KG1 (cell line): Measurements from ENCODE around the gene GALNT1.

Experiments used
- DNase-seq: peaks from one replicate; lab custom pipeline; 2025; lab: John Stamatoyannopoulos, UW

GALNT1 gene

GRCh38 chr18:35673682-35674081 is 92.1 kb downstream of the GALNT1 start:
- no peak for DNase-seq

GRCh38 chr18:35680139-35680551 is 98.6 kb downstream of the GALNT1 start:
- no peak for DNase-seq

GRCh38 chr18:35682281-35682867 is 100.8 kb downstream of the GALNT1 start:
- no peak for DNase-seq

- no peak for DNase-seq
Observed at GRCh38 chr18:35683021-35683420, 101.5 kb downstream of the GALNT1 start.

GRCh38 chr18:35688757-35689156 is 107.2 kb downstream of the GALNT1 start:
- no peak for DNase-seq

GRCh38 chr18:35689728-35690127 is 108.2 kb downstream of the GALNT1 start:
- DNase-seq, result no peak

GRCh38 chr18:35691625-35692024 is 110.1 kb downstream of the GALNT1 start:
- no peak for DNase-seq

- no peak for DNase-seq
Observed at GRCh38 chr18:35692866-35693265, 111.3 kb downstream of the GALNT1 start.

- no peak for DNase-seq
Observed at GRCh38 chr18:35693829-35694228, 112.3 kb downstream of the GALNT1 start.

- no peak for DNase-seq
Observed at GRCh38 chr18:35694808-35695207, 113.3 kb downstream of the GALNT1 start.

GRCh38 chr18:35695384-35695783 is 113.8 kb downstream of the GALNT1 start:
- DNase-seq, result no peak

- no peak for DNase-seq
Observed at GRCh38 chr18:35695803-35696202, 114.3 kb downstream of the GALNT1 start.

GRCh38 chr18:35696307-35696706 is 114.8 kb downstream of the GALNT1 start:
- no peak for DNase-seq

GRCh38 chr18:35697869-35698268 is 116.3 kb downstream of the GALNT1 start:
- no peak for DNase-seq

- DNase-seq, result no peak
Observed at GRCh38 chr18:35703043-35703688, 121.6 kb downstream of the GALNT1 start.

GRCh38 chr18:35705988-35706387 is 124.4 kb downstream of the GALNT1 start:
- DNase-seq, result no peak

GRCh38 chr18:35707247-35707646 is 125.7 kb downstream of the GALNT1 start:
- no peak for DNase-seq

GRCh38 chr18:35707674-35708073 is 126.1 kb downstream of the GALNT1 start:
- DNase-seq, result no peak

- DNase-seq, result no peak
Observed at GRCh38 chr18:35710581-35710980, 129.0 kb downstream of the GALNT1 start.

- DNase-seq, result no peak
Observed at GRCh38 chr18:35711227-35711626, 129.7 kb downstream of the GALNT1 start.

GRCh38 chr18:35713545-35713944 is 132.0 kb downstream of the GALNT1 start:
- no peak for DNase-seq

GRCh38 chr18:35714539-35714938 is 133.0 kb downstream of the GALNT1 start:
- no peak for DNase-seq

- DNase-seq, result no peak
Observed at GRCh38 chr18:35715139-35715538, 133.6 kb downstream of the GALNT1 start.
